Fibroblast of lung (primary cell): ENCODE results near the gene SERPINB1.

Experiments
- CTCF ChIP-seq, 2 donors: IDR thresholded peaks in 1 of 2; conservative IDR thresholded peaks in 1 of 2; 1 replicate in 1 of 2; 2 replicates in 1 of 2; pipeline ENCODE4 v1.5.1; 2011 to 2012; ENCODE audit warnings: low read length in 2 of 2, control low read depth in 1 of 2, inconsistent platforms in 1 of 2, low read depth in 1 of 2, mild to moderate bottlenecking in 1 of 2
- EZH2 ChIP-seq: IDR thresholded peaks from 2 replicates; pipeline ENCODE4 v1.5.1; 2012; ENCODE audit warnings: low read length, control low read depth, mild to moderate bottlenecking; ENCODE audit errors: missing control alignments

- TF ChIP-seq CTCF (conservative IDR thresholded peaks at IDR 0.05 in 1 of 2, IDR thresholded peaks at IDR 0.05 in 1 of 2; ENCODE audit: low read depth in 1 of 2, low read length in 2 of 2), result no peak
- no peak for TF ChIP-seq EZH2
These were observed 958 bp downstream of the SERPINB1 start for GRCh38 chr6:2840749-2841061.
